Measurements from ENCODE around the gene TTC7B. TPM values are rescaled to one million over a fixed set of nuclear protein-coding genes. Genes with fewer than 3 reads are reported as not detected.

The TTC7B gene
- total RNA-seq, 2 donors from 2014 or later = 25.0 to 40.7 TPM

DNA sequence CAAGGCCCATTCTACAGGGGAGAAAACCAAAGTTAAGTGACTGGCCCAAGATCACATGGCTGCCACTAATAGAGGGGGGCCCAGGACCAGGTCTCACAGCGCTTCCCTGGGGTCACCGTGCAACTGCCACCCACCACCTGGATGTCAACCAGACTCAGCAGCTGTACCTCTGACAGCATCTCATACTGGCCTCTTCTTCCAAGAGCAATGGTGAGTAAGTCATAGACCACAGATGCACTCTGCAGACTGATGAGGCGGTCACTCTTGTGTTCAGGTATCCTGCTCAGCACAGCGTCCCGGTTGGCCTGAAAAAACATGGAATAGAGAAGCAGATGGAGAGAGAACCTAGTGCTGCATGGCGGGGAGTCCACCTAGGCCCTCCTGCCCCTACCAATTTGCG lies 139.9 kb downstream of the TTC7B start:
- 93% methylated on average over 7 of the region's 7 CpGs for WGBS
- no peak overlapping the region for H3K4me3 ChIP-seq
- intact Hi-C loops (cut with DNase I) = no loop called here
- TF ChIP-seq POLR2AphosphoS5 (IDR thresholded peaks at IDR 0.05) (no peak), POLR2A (IDR thresholded peaks at IDR 0.05) (no peak)
- TF ChIP-seq, protein P1, sequence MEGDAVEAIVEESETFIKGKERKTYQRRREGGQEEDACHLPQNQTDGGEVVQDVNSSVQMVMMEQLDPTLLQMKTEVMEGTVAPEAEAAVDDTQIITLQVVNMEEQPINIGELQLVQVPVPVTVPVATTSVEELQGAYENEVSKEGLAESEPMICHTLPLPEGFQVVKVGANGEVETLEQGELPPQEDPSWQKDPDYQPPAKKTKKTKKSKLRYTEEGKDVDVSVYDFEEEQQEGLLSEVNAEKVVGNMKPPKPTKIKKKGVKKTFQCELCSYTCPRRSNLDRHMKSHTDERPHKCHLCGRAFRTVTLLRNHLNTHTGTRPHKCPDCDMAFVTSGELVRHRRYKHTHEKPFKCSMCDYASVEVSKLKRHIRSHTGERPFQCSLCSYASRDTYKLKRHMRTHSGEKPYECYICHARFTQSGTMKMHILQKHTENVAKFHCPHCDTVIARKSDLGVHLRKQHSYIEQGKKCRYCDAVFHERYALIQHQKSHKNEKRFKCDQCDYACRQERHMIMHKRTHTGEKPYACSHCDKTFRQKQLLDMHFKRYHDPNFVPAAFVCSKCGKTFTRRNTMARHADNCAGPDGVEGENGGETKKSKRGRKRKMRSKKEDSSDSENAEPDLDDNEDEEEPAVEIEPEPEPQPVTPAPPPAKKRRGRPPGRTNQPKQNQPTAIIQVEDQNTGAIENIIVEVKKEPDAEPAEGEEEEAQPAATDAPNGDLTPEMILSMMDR (IDR thresholded peaks at IDR 0.05) = no peak
- H3K27ac ChIP-seq = no peak overlapping the region
- H3K9me3 ChIP-seq = no peaks in the 10 kb centered on the region
- no peaks in the 10 kb centered on the region for H3K4me1 ChIP-seq (replicated peaks)
- no peak for DNase-seq (ENCODE audit: low spot score)
- no peaks in the 10 kb centered on the region for H3K27me3 ChIP-seq (replicated peaks; ENCODE audit: insufficient read depth)
- no peaks in the 10 kb centered on the region for H3K36me3 ChIP-seq

DNA sequence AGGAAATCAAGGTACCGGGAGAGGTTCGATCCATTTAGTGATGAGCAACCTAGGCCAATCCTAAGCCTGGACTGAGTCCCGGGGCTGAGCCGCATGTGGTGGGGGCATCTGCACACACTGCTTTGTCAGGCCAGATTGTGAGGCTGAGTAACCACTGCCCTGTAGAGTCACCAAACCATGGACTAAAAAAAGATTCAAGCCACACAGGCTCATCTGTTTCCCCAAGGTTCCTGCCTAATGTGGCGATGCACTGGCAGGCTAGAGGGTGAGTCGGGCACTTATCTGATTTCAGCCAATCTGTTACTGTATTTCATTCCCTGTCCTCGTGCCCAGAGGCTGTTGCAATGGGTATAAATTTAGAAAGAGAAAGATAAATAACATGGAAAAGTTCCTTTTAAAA lies 140.8 kb downstream of the TTC7B start:
- Histone ChIP-seq H3K27me3 (replicated peaks; ENCODE audit: insufficient read depth) (no peaks in the 10 kb centered on the region), H3K36me3 (no peaks in the 10 kb centered on the region), H3K4me3 (no peak overlapping the region), H3K27ac (no peak overlapping the region), H3K9me3 (no peaks in the 10 kb centered on the region), H3K4me1 (replicated peaks) (no peaks in the 10 kb centered on the region)
- no peak for TF ChIP-seq POLR2AphosphoS5 (IDR thresholded peaks at IDR 0.05)
- TF ChIP-seq, protein P1 (IDR thresholded peaks at IDR 0.05) = no peak
- TF ChIP-seq POLR2A (IDR thresholded peaks at IDR 0.05) = no peak
- no peak for DNase-seq (ENCODE audit: low spot score)
- WGBS = 72% methylated on average over 7 of the region's 7 CpGs
- intact Hi-C loops (cut with DNase I) = no loop called here

DNA sequence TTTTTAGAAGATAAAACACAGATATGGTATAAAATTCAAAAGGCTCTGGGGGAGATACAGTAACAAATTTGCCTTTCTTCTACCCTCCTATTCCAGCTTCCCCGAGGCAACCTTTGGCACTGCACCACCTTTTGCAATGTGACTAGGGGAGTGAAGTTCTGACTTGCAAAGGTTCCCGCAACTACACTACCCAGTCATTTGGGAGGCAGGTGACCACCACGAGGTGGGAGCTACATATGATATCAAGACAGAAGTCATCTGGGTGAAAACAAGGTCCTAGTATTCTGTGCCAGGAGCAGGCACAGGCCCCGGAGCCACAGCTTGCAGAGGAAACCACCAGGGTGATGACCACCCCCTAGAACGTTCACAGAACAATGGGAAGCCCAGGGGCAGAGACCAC lies 141.5 kb downstream of the TTC7B start:
- TF ChIP-seq POLR2A (IDR thresholded peaks at IDR 0.05) = no peak
- TF ChIP-seq, protein P1 (IDR thresholded peaks at IDR 0.05) = no peak
- TF ChIP-seq POLR2AphosphoS5 (IDR thresholded peaks at IDR 0.05) = no peak
- WGBS = 61% methylated on average over 5 of the region's 5 CpGs
- H3K4me3 ChIP-seq = no peak overlapping the region
- H3K36me3 ChIP-seq = no peaks in the 10 kb centered on the region
- DNase-seq (ENCODE audit: low spot score) = no peak
- intact Hi-C loops (cut with DNase I) = no loop called here
- H3K27me3 ChIP-seq (replicated peaks; ENCODE audit: insufficient read depth) = no peaks in the 10 kb centered on the region
- no peaks in the 10 kb centered on the region for H3K4me1 ChIP-seq (replicated peaks)
- H3K9me3 ChIP-seq = no peaks in the 10 kb centered on the region
- H3K27ac ChIP-seq = no peak overlapping the region

DNA sequence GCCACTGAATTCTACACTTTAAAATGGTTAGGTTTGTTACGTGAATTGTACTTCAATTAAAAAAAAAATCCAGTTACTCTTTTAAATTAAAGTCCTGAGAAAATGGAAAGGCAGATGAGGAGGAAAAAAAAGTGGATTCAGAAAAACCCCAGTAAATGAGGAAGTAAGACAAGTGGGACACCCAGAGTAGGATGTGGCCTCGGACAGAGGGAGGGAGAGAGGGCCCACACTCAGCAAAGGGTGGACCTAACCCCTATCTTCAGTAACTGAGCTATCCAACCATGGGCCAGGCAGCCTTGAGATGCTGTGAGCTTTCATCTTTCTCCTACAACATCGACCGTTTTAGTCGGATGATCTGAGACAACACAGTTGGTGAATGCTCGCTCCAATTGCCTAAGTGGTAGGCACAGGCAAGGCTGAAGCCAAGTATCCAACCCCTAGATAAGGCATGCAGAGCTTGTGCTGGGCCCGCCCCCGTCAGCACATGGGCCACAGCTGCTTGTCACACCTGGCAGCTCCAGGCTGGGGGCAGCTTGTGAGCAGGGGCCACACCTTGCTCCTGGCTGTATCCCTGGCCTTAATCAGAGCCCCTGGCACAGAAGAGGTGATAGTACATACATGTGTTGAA lies 142.1 kb downstream of the TTC7B start:
- TF ChIP-seq, protein P1 (IDR thresholded peaks at IDR 0.05) = no peak
- TF ChIP-seq POLR2A (IDR thresholded peaks at IDR 0.05) (no peak), POLR2AphosphoS5 (IDR thresholded peaks at IDR 0.05) (no peak)
- H3K4me1 ChIP-seq (replicated peaks) = no peaks in the 10 kb centered on the region
- H3K27ac ChIP-seq = no peak overlapping the region
- no peaks in the 10 kb centered on the region for H3K9me3 ChIP-seq
- 85% methylated on average over 8 of the region's 8 CpGs for WGBS
- intact Hi-C loops (cut with DNase I) = no loop called here
- H3K36me3 ChIP-seq = no peaks in the 10 kb centered on the region
- H3K4me3 ChIP-seq = no peak overlapping the region
- DNase-seq (ENCODE audit: low spot score) = no peak
- no peaks in the 10 kb centered on the region for H3K27me3 ChIP-seq (replicated peaks; ENCODE audit: insufficient read depth)

All from prostate gland (tissue), 2 donors.